ENCODE measurements around the gene DICER1.

- TF ChIP-seq CTCF (IDR thresholded peaks at IDR 0.05) (no peak), POLR2A (IDR thresholded peaks at IDR 0.05) (no peak)
Measured at GRCh38 chr14:95059126-95059525, 98.2 kb downstream of the DICER1 start.

All from Peyer's patch (tissue), 4 donors.